ENCODE data around the gene OR51V1. TPM values are rescaled to one million over a fixed set of nuclear protein-coding genes. Genes with fewer than 3 reads are reported as not detected.

OR51V1 gene
- total RNA-seq, 1 experiment from 2014 or later: not detected

GRCh38 chr11:5188201-5188600, 12.3 kb downstream of the OR51V1 start:
- Histone ChIP-seq H3K4me2 (ENCODE audit: low read length) (no peak overlapping the region), H3K27ac (ENCODE audit: low read length) (no peak overlapping the region), H3F3A (ENCODE audit: low read length, unreplicated experiment) (no peaks in the 10 kb centered on the region), H3K9ac (ENCODE audit: low read length) (no peak overlapping the region), H3K4me3 (ENCODE audit: low read length) (no peak overlapping the region), H3K36me3 (ENCODE audit: low read depth, low read length) (no peaks in the 10 kb centered on the region), H3K9me3 (ENCODE audit: low read length) (no peaks in the 10 kb centered on the region), H2AFZ (ENCODE audit: low read length) (no peak overlapping the region), H3K27me3 (ENCODE audit: low read length) (no peaks in the 10 kb centered on the region), H4K20me1 (ENCODE audit: low read length) (no peaks in the 10 kb centered on the region), H3K4me1 (ENCODE audit: insufficient read depth, low read length) (no peaks in the 10 kb centered on the region), H3K9me2 (replicated peaks; ENCODE audit: low read length) (no peaks in the 10 kb centered on the region), H3K79me2 (ENCODE audit: low read length) (no peaks in the 10 kb centered on the region)
- no peak for TF ChIP-seq EZH2phosphoT487 (IDR thresholded peaks at IDR 0.05; ENCODE audit: borderline replicate concordance, low read length)
- no peak for TF ChIP-seq EZH2 (IDR thresholded peaks at IDR 0.05; ENCODE audit: low read length, unreplicated experiment)
- no peak for TF ChIP-seq CTCF (conservative IDR thresholded peaks at IDR 0.05; ENCODE audit: low read depth, low read length)
- ATAC-seq (no peak), DNase-seq (no peak)
- intact Hi-C loops (cut with micrococcal nuclease): no loop called here
- BruUV-seq (replicated peaks): no TSS peak
- CTCF ChIA-PET: no interaction called here
- POLR2A ChIA-PET (ENCODE audit: unreplicated experiment): no interaction called here

- Histone ChIP-seq H3K9ac (ENCODE audit: low read length) (no peak overlapping the region), H3K4me3 (ENCODE audit: low read length) (no peak overlapping the region), H3K36me3 (ENCODE audit: low read depth, low read length) (no peaks in the 10 kb centered on the region), H2AFZ (ENCODE audit: low read length) (no peak overlapping the region), H3K9me3 (ENCODE audit: low read length) (no peaks in the 10 kb centered on the region), H4K20me1 (ENCODE audit: low read length) (no peaks in the 10 kb centered on the region), H3K79me2 (ENCODE audit: low read length) (no peaks in the 10 kb centered on the region), H3K9me2 (replicated peaks; ENCODE audit: low read length) (no peaks in the 10 kb centered on the region), H3K27me3 (ENCODE audit: low read length) (no peaks in the 10 kb centered on the region), H3F3A (ENCODE audit: low read length, unreplicated experiment) (no peaks in the 10 kb centered on the region), H3K4me1 (ENCODE audit: insufficient read depth, low read length) (no peaks in the 10 kb centered on the region), H3K4me2 (ENCODE audit: low read length) (no peak overlapping the region), H3K27ac (ENCODE audit: low read length) (no peak overlapping the region)
- no TSS peak for BruUV-seq (replicated peaks)
- CTCF ChIA-PET: no interaction called here
- ATAC-seq (no peak), DNase-seq (no peak)
- TF ChIP-seq CTCF (conservative IDR thresholded peaks at IDR 0.05; ENCODE audit: low read depth, low read length) (no peak), EZH2phosphoT487 (IDR thresholded peaks at IDR 0.05; ENCODE audit: borderline replicate concordance, low read length) (no peak), EZH2 (IDR thresholded peaks at IDR 0.05; ENCODE audit: low read length, unreplicated experiment) (no peak)
- POLR2A ChIA-PET (ENCODE audit: unreplicated experiment): no interaction called here
- intact Hi-C loops (cut with micrococcal nuclease): no loop called here
Measured at GRCh38 chr11:5178046-5178837, 22.2 kb downstream of the OR51V1 start.

- H3K36me3 ChIP-seq (ENCODE audit: low read depth, low read length): no peaks in the 10 kb centered on the region
Measured at GRCh38 chr11:5174934-5175333, 25.5 kb downstream of the OR51V1 start.

More at GRCh38 chr11:5174934-5175333, 25.5 kb downstream of the OR51V1 start:
- no peaks in the 10 kb centered on the region for H3K4me1 ChIP-seq (ENCODE audit: insufficient read depth, low read length)
- ATAC-seq (no peak), DNase-seq (no peak)
- H3K4me3 ChIP-seq (ENCODE audit: low read length): no peak overlapping the region
- H4K20me1 ChIP-seq (ENCODE audit: low read length): no peaks in the 10 kb centered on the region
- H3K79me2 ChIP-seq (ENCODE audit: low read length): no peaks in the 10 kb centered on the region
- no peak overlapping the region for H3K9ac ChIP-seq (ENCODE audit: low read length)
- H3K27ac ChIP-seq (ENCODE audit: low read length): no peak overlapping the region
- TF ChIP-seq EZH2 (IDR thresholded peaks at IDR 0.05; ENCODE audit: low read length, unreplicated experiment) (no peak), CTCF (conservative IDR thresholded peaks at IDR 0.05; ENCODE audit: low read depth, low read length) (no peak), EZH2phosphoT487 (IDR thresholded peaks at IDR 0.05; ENCODE audit: borderline replicate concordance, low read length) (no peak)
- H3K4me2 ChIP-seq (ENCODE audit: low read length): no peak overlapping the region
- no peaks in the 10 kb centered on the region for H3F3A ChIP-seq (ENCODE audit: low read length, unreplicated experiment)
- POLR2A ChIA-PET (ENCODE audit: unreplicated experiment): no interaction called here
- intact Hi-C loops (cut with micrococcal nuclease): no loop called here
- H3K27me3 ChIP-seq (ENCODE audit: low read length): no peaks in the 10 kb centered on the region
- CTCF ChIA-PET: no interaction called here
- BruUV-seq (replicated peaks): no TSS peak
- no peaks in the 10 kb centered on the region for H3K9me3 ChIP-seq (ENCODE audit: low read length)
- no peaks in the 10 kb centered on the region for H3K9me2 ChIP-seq (replicated peaks; ENCODE audit: low read length)
- H2AFZ ChIP-seq (ENCODE audit: low read length): no peak overlapping the region

Data from PC-3 (cell line).